NCI-H748 (cell line): ENCODE results near the gene ROR2.

ENCODE experiments used
- DNase-seq: peaks from one replicate; lab custom pipeline; 2025; ENCODE audit not compliant: unreplicated experiment; lab: John Stamatoyannopoulos, UW

The ROR2 gene

DNA sequence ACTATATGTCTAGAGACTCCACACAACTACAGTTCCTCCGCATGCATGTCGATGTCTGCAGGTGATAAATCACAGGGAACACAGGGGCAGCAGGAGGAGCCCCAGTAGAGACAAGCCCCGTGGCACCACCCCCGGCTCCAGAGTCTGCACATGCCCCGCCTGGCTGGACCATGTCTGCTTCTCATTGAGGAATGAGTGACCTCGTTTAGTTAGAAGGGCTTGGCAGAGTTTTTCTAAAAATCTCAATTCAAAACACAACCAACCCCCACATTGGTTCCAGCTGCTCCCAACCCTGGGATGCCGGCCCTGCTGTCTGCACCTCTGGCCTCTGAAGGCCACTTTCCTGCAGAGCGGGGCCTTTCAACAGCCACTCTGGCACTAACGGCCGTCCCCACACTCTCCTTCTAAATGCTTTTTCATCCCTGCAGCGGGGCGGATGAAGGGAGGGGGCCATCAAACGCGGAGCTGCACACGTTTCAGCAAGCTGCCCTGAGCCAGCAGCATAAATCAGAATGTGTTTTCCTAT, 106.3 kb downstream of the ROR2 start:
- DNase-seq: no peak

DNA sequence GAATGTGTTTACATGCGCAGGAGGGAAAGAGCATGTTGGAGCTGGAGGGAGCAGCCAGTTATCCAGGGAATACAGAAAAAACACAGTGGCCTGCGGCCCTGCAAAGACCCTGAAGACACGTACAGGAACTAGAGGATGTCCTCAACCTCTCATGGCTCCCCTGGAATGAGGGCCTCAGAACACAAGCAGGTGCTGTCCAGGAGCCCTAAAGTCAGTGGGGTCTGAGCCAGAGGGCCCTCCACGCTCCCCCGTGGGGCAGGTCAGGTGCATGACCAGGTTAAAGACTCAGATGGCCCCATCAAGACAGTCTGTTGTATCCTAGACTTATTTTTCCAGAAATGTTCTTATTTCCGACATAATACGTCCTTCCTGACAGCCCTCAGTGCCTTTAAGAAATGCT, 106.9 kb downstream of the ROR2 start:
- DNase-seq: no peak

DNA sequence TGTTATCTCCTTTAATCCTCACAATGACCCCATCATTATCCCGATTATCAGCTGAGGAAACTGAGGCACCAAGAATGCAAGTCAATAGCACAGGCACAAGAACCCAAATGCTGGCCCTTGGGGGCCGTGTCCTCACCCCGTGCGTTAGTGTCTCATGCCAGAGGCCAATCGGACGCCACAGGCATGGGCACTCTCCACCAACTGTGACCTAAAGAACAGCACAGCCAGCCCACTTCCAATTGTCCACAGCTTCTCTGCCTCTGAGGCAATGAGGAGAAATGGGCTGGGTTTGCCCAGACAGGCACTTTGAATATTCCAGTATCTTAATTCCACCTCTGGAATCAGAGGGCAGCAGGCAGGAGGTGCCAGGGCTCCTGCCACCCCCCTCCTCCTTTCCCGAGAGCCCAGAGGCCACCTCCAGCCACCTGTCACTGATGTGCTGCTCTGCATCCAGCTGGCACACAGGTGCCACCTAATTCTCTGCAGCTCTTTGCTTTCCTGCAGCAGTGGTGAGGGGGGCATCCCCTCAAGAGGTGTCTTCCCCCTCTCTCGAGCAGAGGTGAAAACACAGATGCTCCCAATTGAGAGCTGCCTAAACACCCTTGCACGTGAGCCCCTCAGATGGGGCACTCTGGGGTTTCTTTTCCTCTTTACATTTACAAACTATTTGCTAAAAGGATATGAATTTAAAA, 107.5 kb downstream of the ROR2 start:
- no peak for DNase-seq

DNA sequence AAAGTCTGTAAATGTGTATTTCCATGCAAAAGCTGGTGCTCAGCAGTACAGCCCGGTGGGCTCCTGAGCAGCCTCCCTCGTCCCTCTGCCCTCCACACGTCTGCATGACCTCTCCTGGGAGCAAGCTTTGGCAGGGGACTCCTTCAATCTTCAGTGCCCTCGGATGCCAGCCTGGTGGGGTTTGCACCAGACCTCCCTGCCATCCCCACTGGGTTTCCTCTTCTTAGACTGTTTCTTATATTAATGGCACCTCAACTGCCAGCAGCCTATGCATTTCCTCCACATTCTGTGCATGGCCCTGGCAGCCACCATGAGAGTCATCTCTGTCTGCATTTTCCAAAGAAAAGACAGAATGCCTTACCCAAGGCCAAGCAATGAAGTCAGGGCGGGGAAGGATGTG, 108.4 kb downstream of the ROR2 start:
- no peak for DNase-seq

DNA sequence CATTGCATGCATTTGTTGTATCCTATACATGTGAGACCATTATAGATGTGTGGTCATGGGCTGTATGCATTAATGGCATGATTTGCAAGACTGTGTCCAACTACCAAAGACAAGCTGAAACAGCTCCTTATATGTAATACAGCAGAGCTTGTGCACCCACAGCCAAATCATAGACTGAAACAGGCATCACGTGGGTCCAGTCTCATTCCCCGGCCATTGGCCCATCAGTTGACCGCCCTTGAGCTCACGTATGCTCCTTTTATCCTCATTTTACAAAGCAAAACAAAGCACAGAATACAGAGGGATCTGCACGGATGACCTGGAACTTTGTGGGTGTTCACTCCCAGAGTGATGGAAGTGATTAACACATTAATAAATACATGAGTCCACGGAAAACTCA, 109.1 kb downstream of the ROR2 start:
- DNase-seq: no peak

DNA sequence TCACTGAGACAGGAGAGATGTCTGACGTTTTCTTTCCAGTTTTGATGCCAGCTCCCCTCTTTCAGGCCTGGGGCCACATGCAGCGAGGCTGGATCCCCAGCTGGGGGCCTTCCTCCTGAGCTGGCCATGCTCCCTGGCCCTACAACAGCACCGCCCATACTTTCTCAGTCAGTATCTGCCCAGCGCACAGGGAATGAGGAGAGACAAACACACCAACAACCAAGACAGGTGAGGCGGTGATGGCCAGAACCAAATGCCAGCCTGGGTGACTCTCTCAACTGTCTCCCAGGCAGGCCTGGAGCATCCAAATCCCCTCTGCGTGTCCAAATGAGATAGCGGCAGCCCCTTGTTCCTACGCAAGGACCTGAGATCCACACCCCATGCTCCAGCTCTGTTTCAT, 109.6 kb downstream of the ROR2 start:
- no peak for DNase-seq

DNA sequence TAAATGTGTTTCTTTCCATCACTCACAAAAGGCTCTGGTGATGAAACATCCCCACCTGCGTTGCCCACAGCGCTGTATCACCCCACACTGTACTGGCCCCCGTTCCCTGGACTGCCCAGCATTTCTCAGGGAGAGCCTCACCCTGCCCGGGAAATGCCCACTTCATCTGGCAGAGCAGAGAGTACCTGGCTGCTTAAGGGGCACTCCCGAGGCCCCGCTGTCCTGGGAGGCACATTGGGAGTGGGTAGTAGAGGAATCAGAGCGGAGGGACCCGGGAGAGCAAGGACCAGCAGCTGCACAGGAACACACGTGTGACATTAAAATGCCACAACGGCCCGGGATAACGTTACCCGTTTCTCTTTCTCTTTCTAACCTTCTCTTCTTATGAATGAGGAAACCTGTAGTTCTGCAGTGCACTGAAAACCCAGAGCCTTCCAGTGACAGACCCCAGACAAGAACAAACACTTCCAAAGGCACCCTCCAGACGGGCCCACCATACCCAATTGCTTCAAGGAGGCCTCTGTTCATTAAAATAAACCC, 110.0 kb downstream of the ROR2 start:
- no peak for DNase-seq

DNA sequence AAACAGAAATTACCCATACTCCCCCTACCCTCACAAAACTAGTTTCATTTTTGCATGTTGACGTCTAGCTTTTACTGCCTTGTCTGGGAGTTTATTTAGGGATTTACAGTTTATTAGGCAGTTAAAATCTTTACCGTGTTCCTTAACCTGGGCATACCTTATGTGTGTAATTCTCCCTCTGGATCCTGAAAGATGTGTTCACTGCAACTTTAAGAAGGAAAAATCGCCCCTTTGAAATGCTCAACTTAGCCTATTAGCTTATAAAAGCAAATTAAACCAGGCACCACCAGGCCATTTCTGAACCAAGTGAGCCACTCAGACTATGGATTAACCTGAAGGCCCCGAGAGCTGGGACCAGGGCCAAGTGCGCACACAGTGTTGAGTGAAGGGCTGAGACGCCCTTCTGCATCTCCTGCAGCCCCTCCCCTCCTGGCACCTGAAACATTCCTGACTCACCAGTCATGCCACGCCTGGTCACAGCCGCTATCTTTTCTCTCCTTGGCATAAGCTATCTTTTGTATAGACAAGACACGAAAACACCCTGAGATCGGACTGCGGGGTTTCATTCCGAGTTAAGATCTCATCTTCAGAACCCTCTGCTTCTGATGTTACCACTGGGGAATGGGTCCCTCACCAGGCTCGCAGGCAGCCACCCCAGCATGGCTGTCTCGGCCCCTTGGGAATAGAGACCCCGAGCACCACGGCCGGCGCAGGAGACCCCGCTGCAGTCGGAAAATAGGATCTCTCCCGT, 111.9 kb downstream of the ROR2 start:
- peak; percentile 58 for DNase-seq

DNA sequence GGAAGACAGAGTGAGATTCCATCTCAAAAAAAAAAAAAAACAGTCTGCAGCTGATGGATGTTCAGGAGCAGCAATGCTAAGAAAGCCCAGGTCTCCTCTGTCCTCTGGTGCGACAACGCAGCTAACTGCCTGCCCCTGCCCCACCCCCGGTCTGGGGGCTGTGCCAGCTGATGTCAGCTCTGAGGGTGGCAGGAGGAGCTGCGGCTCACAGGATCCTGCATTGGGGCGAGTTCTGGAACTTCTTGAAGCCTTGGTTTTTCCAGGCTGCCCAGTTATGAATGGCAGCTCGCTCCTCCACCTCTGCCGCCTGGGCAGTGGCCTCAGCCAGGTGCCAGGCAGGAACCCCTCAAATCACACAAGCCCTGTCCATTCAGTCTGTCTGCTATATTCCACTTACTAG, 113.5 kb downstream of the ROR2 start:
- no peak for DNase-seq

DNA sequence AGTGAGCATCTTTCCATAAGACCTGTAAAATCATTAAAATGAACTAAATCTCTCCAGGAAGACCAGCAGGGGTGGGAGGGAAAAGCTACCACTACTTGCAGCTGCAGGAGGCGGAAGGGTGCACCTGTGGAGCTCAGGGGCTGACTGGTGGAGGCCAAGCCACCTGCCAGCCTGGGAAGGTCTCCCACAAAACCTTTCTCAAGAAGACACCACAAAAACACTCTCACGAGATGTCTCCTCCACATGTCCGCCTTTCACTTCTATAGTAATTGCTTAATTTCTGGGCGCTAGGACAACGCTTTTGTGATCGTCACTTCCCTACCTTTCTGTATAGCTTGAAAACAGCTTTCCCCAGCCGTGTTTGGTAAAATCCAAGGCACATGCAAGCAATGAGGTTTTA, 114.4 kb downstream of the ROR2 start:
- DNase-seq: peak; percentile 14

DNA sequence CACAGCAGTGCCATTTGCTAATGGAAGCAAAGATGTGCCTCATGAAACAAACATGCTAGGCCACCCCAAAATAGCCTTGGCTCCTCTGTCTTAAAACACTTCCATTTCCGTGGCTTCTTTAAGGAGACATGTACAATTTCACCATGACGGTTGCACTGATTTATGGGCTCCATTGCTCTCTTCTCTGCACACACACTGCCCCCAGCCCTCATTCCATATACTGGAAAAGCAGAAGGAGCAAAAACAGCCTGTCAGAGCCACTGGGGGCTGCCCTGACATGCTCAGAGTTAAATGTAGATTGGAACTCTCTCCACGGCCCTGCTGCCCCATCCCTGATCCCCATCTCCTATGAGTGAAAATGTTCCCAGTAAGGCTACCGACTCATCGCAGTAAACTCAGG, 114.8 kb downstream of the ROR2 start:
- no peak for DNase-seq

DNA sequence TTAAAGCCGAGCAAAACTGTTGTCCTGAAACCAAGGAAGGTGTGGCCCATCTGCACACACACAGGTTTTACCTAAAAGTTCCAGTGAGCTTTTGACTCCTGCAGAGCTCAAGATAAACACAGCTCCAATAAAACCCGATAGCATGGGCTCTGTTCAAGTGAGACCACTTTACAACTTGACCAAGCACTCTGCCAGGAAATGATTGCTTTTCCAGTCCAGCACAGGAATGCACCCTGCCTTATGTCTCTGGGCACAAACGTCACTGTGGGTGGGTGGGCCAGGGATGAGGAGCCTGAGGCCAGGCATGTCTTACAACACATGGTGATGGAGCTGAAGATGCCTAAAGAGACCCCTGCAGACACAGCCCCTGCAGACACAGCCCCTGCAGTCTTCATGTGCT, 115.3 kb downstream of the ROR2 start:
- no peak for DNase-seq

DNA sequence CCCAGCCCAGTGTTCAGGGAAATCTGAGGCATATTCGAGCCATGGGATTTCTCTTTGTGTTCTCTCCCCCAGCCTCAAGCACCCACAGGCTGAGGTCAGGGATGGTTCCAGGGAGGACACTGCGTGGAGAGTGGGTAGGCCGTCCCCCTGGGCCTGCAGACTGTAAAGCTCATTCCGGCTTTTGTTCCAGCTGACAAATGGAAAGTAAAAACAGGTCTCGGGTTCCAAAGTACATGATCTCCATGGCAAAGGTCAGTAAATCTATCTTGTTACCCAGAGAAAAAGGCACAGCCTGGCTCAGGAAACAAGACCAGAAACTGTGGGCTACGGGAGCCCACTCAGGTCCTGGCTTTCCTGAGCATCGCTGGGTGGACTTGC, 116.2 kb downstream of the ROR2 start:
- no peak for DNase-seq

DNA sequence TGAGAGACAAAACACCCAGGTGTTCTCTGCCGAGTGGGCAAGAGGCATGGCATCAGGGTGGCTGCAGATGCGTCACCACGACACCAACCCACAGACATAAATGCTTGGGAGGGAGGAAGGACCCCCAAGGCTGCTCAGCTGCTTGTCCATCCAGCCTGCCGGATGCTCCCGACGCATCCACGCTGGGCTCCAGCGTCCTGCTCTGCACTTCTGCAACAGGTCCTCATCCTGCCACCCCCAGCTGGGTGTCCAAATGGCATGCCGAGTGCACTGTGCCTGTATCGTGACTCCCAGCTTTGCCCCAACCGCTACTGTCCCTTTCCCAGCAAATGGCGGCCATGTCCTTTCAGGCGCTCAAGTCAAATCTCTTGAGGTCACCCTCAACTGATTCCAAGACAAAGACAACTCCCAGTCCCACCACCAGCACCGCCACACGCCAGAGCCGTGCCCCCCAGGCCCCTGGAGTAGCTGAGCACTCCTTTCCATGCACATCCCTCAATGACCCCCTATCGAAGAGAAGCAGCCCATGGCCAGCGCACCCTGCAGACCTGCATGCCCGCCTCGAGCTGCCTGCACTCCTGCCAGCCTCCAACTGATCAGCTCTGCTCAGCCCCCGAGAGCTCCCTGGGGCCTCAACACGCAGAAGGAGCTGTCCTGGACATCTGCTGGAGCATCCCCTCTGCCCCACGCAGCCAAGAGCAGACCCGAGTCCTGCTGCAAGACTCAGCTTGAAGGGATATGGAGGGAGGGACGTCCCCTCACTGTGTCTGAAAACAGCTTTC, 116.7 kb downstream of the ROR2 start:
- no peak for DNase-seq

DNA sequence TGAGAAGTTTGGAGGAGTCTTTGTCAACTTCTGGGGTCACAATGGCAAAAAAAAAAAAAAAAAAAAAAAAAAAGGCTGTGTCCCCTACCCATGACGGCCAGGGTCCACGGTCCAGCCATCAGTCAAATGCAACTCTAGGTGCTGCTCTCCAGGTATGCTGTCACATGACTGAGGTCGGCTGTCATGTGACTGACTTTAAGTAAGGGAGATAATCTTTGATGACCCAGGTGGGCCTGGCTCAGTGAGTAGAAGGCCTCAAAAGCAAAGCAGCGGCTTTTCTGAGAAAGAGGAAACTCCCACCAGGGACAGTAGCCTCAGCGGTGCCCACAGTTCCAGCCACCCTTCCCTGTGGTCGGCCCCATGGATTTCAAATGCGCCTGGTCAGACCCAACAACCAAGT, 117.7 kb downstream of the ROR2 start:
- DNase-seq: no peak

DNA sequence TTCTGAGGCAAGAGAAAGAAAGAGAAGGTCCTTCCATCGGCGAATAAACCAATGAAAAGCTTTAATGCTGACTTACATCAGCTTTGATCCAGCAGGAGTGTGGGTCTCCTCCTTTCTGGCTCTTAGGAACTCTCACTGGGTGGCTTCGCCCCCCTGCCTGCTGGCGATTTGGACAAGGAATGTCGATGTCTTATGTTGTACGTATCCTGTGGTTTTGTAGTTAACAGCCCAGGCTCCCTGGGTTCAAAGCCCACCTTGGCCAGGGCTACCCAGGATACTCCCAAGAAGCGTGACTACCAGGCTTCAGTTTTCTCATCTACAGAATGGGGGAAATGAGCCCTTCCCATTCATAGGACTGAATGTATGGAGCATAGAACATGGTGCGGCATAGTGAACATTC, 124.2 kb downstream of the ROR2 start:
- no peak for DNase-seq

DNA sequence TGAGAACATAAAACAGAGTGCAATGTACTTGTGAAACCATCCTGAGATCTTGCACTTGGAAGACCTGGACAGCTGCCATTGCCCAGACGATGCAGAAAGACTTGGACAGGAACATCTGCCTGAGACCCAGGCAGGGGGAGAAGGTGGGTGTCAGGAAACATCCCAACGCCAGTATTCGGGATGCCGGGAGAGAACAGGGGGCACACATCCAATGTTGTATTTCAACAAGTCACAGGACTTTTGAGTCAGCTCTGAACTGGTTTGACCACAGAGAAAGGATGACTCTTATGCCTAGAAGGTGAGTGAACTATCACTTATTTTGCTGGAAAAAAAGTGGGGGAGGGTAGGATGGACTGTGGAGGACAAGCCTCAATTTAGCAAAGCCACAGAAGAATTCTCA, 124.6 kb downstream of the ROR2 start:
- DNase-seq: no peak

DNA sequence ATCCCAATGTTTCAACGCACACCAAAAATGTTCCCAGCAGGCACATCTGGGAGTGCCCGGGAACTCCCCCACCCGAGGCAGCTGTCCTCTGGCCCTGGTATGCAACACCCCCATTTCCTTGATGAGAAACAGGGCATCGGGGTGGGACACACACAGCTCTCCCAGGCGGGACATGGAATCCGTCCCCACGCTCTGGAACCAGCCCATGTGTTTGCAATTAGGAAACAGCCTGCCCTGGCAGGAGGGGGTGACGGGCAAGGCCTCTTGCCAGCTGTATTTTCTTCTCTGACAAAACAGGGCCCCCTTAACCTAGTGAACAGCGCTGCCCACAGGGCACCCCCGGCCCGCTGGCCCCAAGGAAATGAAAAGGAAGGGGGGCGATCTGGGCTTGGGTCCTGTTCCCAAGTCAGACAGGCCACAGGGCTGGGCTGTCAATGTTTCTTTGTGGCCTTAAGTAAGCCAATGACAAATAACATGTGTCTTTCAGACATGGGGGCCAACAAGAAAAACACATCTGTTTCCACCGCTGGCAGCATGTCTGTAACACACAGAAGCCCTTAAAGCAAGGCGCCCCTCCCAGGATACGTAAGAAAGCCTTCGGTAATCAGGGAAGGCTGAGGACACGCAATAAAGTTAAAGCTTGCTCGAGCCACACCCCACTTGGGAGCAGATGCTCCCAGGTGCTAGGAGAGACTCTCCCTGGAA, 125.3 kb downstream of the ROR2 start:
- DNase-seq: no peak

DNA sequence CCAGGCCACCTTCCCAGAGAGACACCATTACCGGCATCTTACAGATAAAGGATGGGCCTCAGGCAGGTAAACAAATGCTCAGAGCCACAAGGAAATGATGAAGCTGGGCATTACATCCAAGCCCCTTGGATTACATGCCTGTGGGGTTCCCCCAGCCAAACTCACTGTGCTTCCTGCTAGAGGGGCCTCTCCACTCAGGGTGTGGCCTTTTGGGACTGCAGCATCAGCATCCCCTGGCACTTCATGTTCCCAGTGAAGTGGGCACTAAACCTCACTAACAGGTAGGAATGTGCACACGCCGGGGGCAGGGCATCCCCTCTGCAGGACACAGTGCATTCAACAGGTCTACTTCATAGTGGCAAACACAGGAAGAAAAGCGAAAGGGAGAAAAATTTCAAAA, 125.9 kb downstream of the ROR2 start:
- no peak for DNase-seq

DNA sequence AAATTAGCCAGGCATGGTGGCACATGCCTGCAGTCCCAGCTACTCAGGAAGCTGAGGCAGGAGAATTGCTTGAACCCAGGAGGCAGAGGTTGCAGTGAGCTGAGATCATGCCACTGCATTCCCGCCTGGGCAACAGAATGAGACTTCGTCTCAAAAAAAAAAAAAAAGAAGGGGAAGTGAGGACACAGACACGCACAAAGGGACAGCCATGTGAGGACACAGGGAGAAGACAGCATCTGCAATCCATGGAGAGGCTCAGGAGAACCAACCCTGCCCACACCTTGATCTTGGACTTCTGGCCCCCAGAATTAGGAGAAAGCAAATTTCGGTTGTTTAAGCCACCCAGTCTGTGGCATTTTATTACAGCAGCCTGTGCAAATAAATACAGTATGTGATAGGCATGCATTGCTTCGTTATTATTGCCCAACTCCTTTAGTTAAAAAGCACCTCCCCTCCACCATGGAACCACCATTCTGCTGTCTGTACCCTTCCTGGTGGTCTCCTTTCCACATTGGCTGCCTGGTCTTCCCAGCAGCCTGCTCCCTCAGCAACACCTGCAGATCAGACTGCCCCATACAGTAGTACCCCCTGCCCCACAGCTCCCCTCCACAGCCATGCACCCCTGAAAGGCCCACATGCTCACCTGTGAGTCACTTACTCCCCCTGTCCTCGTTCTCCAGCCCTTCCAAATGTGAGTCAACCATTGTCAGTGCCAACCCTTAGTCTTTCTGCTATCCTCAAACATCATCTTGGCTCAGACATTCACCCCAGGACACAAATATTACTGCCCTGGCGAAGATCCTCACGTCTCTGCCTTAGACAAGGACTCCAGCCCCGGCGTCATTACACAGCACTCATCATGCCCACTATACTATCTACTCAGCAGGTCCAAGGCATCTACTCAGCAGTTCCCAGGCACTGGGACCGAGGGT, 128.8 kb downstream of the ROR2 start:
- no peak for DNase-seq
